ENCODE data around the gene SPATS2.

GRCh38 chr12:49368240-49368600 is 958 bp downstream of the SPATS2 start:
- TF ChIP-seq CTCF (IDR thresholded peaks at IDR 0.05), result no peak
- no peak for TF ChIP-seq POLR2A (IDR thresholded peaks at IDR 0.05)
